DND-41 (cell line): ENCODE data around the gene MAP2.

Experiments used
- ATAC-seq: fragments of 200-7000 bp; cut with Tn5 transposase; 3 replicates; pipeline ENCODE4 v1.9.1; 2021; ENCODE audit warnings: low read depth; ENCODE audit not compliant: insufficient read depth
- DNase-seq: peaks from one replicate; pipeline ENCODE4 v3.0.0-alpha.2; 2020
- H2AFZ ChIP-seq: 2 replicates; pipeline ENCODE4 v1.6.0; 2012; ENCODE audit warnings: low read depth, low read length
- H3K27ac ChIP-seq: 2 replicates; pipeline ENCODE4 v1.5.1; 2012; ENCODE audit warnings: low read length, inconsistent platforms
- H3K27me3 ChIP-seq: fragments of 200-600 bp; sonication (generic); 2 replicates; pipeline ENCODE4 v1.6.0; 2012; ENCODE audit warnings: low read length, mild to moderate bottlenecking, inconsistent platforms; ENCODE audit not compliant: insufficient read depth, poor library complexity
- H3K36me3 ChIP-seq: 2 replicates; pipeline ENCODE4 v1.5.1; 2012; ENCODE audit warnings: low read length, inconsistent platforms; ENCODE audit not compliant: insufficient read depth
- H3K4me1 ChIP-seq: 2 replicates; pipeline ENCODE4 v1.5.1; 2012; ENCODE audit warnings: mild to moderate bottlenecking, low read length; ENCODE audit not compliant: insufficient read depth
- H3K4me2 ChIP-seq: 2 replicates; pipeline ENCODE4 v1.6.0; 2012; ENCODE audit warnings: mild to moderate bottlenecking, moderate library complexity, low read length, inconsistent platforms; ENCODE audit not compliant: insufficient read depth
- H3K4me3 ChIP-seq, 2 experiments: fragments of 200-600 bp in 1 of 2; shearing (Covaris generic) in 1 of 2; 2 replicates each; pipeline ENCODE4 v1.5.1; 2012 to 2016; ENCODE audit warnings: inconsistent platforms in 2 of 2, low read length in 2 of 2, mild to moderate bottlenecking in 2 of 2, low read depth in 1 of 2, moderate library complexity in 1 of 2
- H3K79me2 ChIP-seq: 2 replicates; pipeline ENCODE4 v1.6.0; 2012; ENCODE audit warnings: low read length, inconsistent platforms; ENCODE audit not compliant: insufficient read depth
- H3K9ac ChIP-seq: 2 replicates; pipeline ENCODE4 v1.6.0; 2012; ENCODE audit warnings: low read depth, mild to moderate bottlenecking, inconsistent platforms, low read length, moderate library complexity
- H3K9me3 ChIP-seq: 2 replicates; pipeline ENCODE4 v1.5.1; 2012; ENCODE audit warnings: low read length, moderate library complexity, mild to moderate bottlenecking, inconsistent platforms; ENCODE audit not compliant: insufficient read depth, severe bottlenecking
- H4K20me1 ChIP-seq: 2 replicates; pipeline ENCODE4 v1.6.0; 2012; ENCODE audit warnings: low read length; ENCODE audit not compliant: insufficient read depth
- CTCF ChIP-seq: IDR thresholded peaks from 2 replicates; pipeline ENCODE4 v1.5.1; 2012; ENCODE audit warnings: borderline replicate concordance, low read length, moderate library complexity, mild to moderate bottlenecking; ENCODE audit not compliant: poor library complexity, severe bottlenecking; ENCODE audit errors: extremely low read depth
- EZH2 ChIP-seq: IDR thresholded peaks from 3 replicates; pipeline ENCODE4 v1.6.1; 2012; ENCODE audit warnings: borderline replicate concordance, low read depth, mild to moderate bottlenecking, moderate library complexity, low read length, inconsistent platforms; ENCODE audit not compliant: severe bottlenecking

The MAP2 gene

DNA sequence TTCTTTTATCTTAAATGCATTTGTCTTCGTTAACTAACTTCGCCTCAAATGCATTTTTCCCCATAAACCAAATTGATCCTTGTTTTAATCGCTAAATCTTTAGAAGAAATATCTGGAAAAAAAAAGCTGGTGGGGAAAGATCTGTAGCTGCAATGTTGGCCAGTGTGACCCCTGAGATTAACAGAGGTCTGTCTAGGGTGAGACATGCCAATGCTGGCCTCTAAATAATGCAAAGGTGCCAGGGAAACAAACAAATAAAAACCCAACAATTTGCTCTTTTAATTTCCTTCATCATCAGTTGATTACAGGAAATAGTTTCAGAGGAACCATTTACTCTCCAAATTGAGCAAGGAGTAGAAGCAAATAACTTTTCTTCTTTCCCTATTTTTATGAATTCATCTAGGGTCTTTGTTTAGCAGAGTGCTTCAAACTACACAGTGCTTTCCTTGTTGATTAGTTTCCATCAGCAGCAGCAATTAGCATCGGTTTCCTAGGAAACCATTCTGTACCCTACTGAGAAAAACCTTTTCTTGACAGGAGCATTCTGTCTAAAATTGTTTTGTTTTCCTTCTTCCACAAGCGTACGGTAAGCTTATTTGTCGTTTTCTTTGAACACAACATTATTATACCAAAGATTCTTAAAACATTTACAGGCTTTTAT lies 247.3 kb downstream of the MAP2 start:
- no peak overlapping the region for H3K9ac ChIP-seq
- no peaks in the 10 kb centered on the region for H3K4me1 ChIP-seq
- no peak overlapping the region for H3K27ac ChIP-seq
- TF ChIP-seq CTCF (no peak), EZH2 (no peak)
- H4K20me1 ChIP-seq, result no peaks in the 10 kb centered on the region
- DNase-seq (no peak), ATAC-seq (no peak)
- no peak overlapping the region for H2AFZ ChIP-seq
- H3K4me3 ChIP-seq, result no peak overlapping the region
- H3K79me2 ChIP-seq, result no peaks in the 10 kb centered on the region
- no peaks in the 10 kb centered on the region for H3K9me3 ChIP-seq
- H3K27me3 ChIP-seq, result no peaks in the 10 kb centered on the region
- H3K4me2 ChIP-seq, result no peak overlapping the region
- H3K36me3 ChIP-seq, result no peaks in the 10 kb centered on the region

- DNase-seq (no peak), ATAC-seq (no peak)
- Histone ChIP-seq H3K9ac (no peak overlapping the region), H3K79me2 (no peaks in the 10 kb centered on the region), H2AFZ (no peak overlapping the region), H3K4me1 (no peaks in the 10 kb centered on the region), H4K20me1 (no peaks in the 10 kb centered on the region), H3K27me3 (no peaks in the 10 kb centered on the region), H3K4me2 (no peak overlapping the region), H3K27ac (no peak overlapping the region), H3K4me3 (no peak overlapping the region), H3K36me3 (no peaks in the 10 kb centered on the region), H3K9me3 (no peaks in the 10 kb centered on the region)
- TF ChIP-seq CTCF (no peak), EZH2 (no peak)
Measured at GRCh38 chr2:209673811-209674210, 250.0 kb downstream of the MAP2 start.

- no peak overlapping the region for H3K4me2 ChIP-seq
- no peak overlapping the region for H3K4me3 ChIP-seq
- H4K20me1 ChIP-seq, result no peaks in the 10 kb centered on the region
- H3K27ac ChIP-seq, result no peak overlapping the region
- no peaks in the 10 kb centered on the region for H3K36me3 ChIP-seq
- DNase-seq (no peak), ATAC-seq (no peak)
- H3K79me2 ChIP-seq, result no peaks in the 10 kb centered on the region
- TF ChIP-seq CTCF (no peak), EZH2 (no peak)
- H3K9me3 ChIP-seq, result no peaks in the 10 kb centered on the region
- H3K27me3 ChIP-seq, result no peaks in the 10 kb centered on the region
- no peak overlapping the region for H2AFZ ChIP-seq
- no peak overlapping the region for H3K9ac ChIP-seq
- H3K4me1 ChIP-seq, result no peaks in the 10 kb centered on the region
Measured at GRCh38 chr2:209680596-209680995, 256.7 kb downstream of the MAP2 start.
